GM18867 (cell line): ENCODE results near the gene SUB1.

Experiments
- ATAC-seq: cut with Tn5 transposase; IDR thresholded peaks from one replicate; pipeline ENCODE4 v1.9.1; 2021; ENCODE audit warnings: mild to moderate bottlenecking, moderate library complexity; ENCODE audit not compliant: unreplicated experiment

The SUB1 gene

GRCh38 chr5:32638309-32638708 is 53.0 kb downstream of the SUB1 start:
- no peak for ATAC-seq

- no peak for ATAC-seq
These were observed 54.6 kb downstream of the SUB1 start for GRCh38 chr5:32639943-32640342.

DNA sequence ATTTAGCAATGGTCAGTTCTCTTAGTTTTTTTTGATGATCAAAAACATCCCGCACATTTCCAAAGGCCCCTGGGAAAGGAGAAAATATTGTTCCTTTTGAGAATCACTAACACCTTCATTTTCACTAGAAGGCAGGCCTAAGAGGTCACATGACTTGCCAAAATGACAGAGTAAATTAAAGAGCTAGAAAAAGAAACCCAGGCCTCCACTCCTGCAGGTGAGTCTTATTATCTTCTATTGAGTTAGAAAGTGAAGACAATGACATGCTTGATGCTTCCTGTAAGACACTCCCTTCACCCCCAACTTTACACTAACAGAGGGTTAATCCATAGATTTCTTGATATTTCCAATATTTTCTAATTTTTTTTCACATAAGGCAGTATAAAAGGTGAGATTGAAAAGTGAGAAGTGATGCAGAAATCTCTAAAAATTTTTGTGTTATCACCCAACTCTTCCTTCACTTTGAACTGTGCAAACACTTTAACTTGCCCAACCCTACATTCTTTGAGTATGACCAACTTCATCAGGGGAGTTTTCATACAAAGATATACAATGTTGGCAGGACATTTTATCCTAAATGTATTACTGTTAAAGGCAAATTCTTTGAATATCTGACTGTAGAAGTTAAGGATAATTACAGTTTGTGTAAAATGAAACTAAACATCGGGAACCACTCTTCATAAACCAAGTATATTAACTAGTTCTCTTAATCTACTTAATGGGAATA is 57.1 kb downstream of the SUB1 start:
- ATAC-seq, result no peak

DNA sequence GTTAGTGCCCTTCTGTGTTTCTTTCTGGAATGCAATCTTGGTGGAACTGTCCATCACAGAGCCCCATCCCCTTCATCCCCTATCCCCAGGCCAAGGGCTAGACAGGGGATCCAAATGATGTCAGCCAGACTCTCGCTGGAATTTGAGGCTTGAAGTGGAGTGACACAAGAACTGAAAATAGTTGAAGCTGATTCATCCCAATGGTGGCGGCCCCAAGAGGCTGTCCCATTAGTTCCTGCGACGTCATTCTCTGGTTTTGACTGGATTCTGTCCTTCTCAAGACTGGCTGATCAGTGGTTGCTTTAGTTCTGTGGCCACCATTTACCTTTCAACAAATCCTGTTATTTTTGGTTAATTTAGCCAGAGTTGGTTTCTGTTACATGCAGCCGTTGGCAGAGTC is 59.9 kb downstream of the SUB1 start:
- no peak for ATAC-seq

DNA sequence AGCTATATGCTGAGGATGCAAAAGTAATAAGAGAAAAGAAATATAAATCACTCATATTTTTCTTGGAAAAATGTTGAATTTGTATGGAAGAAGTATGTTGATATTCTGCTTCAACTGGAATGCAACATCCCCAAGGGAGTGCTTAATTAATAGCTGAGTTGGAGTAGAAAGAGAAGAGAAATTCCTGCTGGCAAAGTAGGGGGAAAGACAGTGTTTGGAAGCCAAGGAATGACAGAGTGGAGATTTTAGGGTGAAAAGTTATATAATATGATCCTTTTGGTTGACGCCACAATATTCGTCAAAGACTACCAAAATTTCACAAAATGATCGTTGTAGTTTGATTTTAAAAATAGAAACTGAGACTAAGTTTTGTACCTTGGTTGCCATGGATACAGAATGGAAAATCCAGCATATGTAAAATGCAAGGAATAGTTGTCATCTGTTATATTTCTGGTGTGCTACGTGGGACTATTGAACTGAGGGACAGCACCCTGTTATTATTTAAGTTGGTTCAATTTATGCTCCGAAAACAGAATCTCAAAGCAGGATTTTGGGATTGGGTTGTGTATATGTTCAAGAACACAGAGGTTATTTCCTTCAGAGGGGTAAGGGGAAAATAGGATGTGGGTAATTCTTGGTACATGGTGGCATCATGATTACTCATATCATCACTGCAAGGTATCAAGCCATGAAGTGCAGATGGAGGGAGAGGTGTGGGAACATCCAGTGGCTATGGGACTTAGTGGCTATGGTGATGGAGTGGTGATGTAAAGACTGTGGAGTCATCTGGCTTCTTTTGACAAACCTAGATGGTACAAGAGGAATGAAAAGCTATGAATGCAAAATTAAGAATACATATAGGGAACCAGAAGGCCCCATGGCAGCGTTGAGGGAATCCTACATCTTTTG is 61.0 kb downstream of the SUB1 start:
- ATAC-seq, result no peak

- no peak for ATAC-seq
These were observed 65.7 kb downstream of the SUB1 start for GRCh38 chr5:32651088-32651487.

- no peak for ATAC-seq
These were observed 66.3 kb downstream of the SUB1 start for GRCh38 chr5:32651638-32652037.
